Measurements from ENCODE around the gene SYNGR1.

Gene SYNGR1

DNA sequence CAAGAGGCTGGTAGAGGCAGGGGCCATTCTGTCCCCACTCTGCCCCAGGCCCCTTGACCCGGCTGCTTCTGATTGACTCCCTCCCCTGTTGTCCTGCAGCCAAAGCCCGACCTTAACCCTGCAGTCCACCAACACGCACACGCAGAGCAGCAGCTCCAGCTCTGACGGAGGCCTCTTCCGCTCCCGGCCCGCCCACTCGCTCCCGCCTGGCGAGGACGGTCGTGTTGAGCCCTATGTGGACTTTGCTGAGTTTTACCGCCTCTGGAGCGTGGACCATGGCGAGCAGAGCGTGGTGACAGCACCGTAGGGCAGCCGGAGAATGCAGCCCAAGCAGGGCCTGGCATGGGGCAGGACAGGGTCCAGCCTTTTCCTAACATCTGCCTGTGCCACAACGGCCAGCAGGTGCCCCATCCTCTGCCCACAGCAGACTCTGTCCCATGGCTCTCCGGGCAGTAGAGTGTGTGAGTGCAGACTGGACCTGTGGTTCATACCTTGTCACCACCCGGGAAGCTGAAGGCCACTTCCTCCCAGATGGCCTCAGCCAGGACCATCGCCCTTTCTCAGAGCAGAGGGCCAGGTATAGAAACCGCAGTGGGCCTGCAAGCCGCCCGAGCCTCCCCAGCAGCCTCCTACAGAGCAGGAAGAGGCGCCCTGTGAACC, 80.3 kb downstream of the SYNGR1 start:
- no peaks in the 10 kb centered on the region for H3K9me3 Mint-ChIP-seq (ENCODE audit: low read depth)
- H3K27ac Mint-ChIP-seq, result no peak overlapping the region
- H3K27me3 Mint-ChIP-seq, result no peaks in the 10 kb centered on the region
- no peaks in the 10 kb centered on the region for H3K4me1 Mint-ChIP-seq (ENCODE audit: low read depth)
- peaks cover 4% of the 10 kb centered on the region for H3K36me3 Mint-ChIP-seq
- H3K4me3 Mint-ChIP-seq, result no peak overlapping the region

DNA sequence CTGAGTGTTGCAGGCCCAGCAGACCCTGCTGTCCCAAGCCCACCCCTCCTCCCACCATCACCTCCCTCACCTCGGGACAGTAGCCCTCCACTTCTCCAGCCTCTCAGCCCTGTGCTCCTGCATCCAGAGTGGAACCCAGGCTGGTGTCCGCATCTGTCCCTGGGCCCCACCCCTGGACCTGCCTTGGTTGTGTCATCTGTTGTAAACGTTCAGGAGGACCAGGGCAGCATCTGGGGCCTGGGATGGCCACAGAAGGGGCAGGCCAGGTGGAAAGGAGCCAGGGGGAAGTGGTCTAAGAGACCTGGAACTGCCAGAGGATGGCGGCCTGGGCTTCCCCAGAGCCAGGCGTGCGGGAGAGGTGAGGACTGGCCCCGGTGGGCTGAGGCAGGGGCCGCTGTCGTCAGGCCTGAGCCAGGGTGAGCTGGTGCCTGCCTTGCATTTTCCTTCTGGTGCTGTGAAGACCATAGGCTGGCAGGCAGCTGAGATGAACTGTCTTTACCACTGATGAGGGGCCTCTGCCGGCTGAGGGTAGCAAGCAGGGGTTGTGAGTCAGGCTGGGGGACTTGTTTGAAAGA, 80.9 kb downstream of the SYNGR1 start:
- Mint-ChIP-seq H3K4me3 (no peak overlapping the region), H3K4me1 (ENCODE audit: low read depth) (no peaks in the 10 kb centered on the region), H3K36me3 (peaks cover 4% of the 10 kb centered on the region), H3K27me3 (no peaks in the 10 kb centered on the region), H3K9me3 (ENCODE audit: low read depth) (no peaks in the 10 kb centered on the region), H3K27ac (no peak overlapping the region)

DNA sequence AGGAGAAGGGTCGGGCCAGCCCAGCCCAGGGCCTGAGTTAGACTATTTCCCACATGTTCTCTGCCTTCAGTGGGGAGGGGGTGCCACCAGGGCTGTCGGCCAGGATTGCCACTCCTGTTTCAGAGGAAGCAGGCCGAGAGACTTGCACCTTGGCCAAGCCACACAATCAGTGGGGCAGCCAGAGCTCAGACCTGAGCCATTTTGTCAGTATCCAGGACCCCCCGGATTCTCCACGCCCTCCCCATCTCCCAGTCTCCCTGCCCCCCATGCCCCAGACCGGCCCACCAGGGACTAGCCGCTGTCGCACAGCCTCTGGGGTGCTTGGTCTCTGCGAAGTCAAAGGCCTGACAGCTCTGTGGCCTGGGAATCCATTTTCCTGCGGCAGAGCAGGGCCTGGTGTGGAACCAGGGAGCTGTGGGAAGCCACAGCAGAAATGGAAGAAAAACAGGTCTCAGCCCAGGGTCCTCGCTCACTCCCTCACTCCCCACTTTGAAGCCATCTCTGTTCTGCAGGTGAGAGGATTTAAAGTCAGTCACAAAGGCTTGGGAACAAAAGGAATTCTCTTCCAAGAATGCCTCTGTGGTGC, 81.5 kb downstream of the SYNGR1 start:
- H3K4me3 Mint-ChIP-seq, result no peak overlapping the region
- no peaks in the 10 kb centered on the region for H3K4me1 Mint-ChIP-seq (ENCODE audit: low read depth)
- no peak overlapping the region for H3K27ac Mint-ChIP-seq
- H3K9me3 Mint-ChIP-seq (ENCODE audit: low read depth), result no peaks in the 10 kb centered on the region
- H3K27me3 Mint-ChIP-seq, result no peaks in the 10 kb centered on the region
- H3K36me3 Mint-ChIP-seq, result peaks cover under 1% of the 10 kb centered on the region

GRCh38 chr22:39431821-39432251, 82.0 kb downstream of the SYNGR1 start:
- Mint-ChIP-seq H3K36me3 (no peaks in the 10 kb centered on the region), H3K9me3 (ENCODE audit: low read depth) (no peaks in the 10 kb centered on the region), H3K4me1 (ENCODE audit: low read depth) (no peaks in the 10 kb centered on the region), H3K27ac (no peak overlapping the region), H3K4me3 (no peak overlapping the region), H3K27me3 (no peaks in the 10 kb centered on the region)

GRCh38 chr22:39432361-39432811, 82.6 kb downstream of the SYNGR1 start:
- Mint-ChIP-seq H3K27me3 (no peaks in the 10 kb centered on the region), H3K4me3 (no peak overlapping the region), H3K9me3 (ENCODE audit: low read depth) (no peaks in the 10 kb centered on the region), H3K36me3 (no peaks in the 10 kb centered on the region), H3K4me1 (ENCODE audit: low read depth) (peaks cover 3% of the 10 kb centered on the region), H3K27ac (no peak overlapping the region)

- Mint-ChIP-seq H3K9me3 (ENCODE audit: low read depth) (no peaks in the 10 kb centered on the region), H3K4me3 (no peak overlapping the region), H3K27ac (peak overlapping the region; percentile 70), H3K4me1 (ENCODE audit: low read depth) (peaks cover 8% of the 10 kb centered on the region), H3K27me3 (no peaks in the 10 kb centered on the region), H3K36me3 (no peaks in the 10 kb centered on the region)
These were observed 83.9 kb downstream of the SYNGR1 start for GRCh38 chr22:39433476-39434242.

- Mint-ChIP-seq H3K27ac (no peak overlapping the region), H3K27me3 (peaks cover 3% of the 10 kb centered on the region), H3K4me1 (ENCODE audit: low read depth) (peaks cover 13% of the 10 kb centered on the region), H3K4me3 (no peak overlapping the region), H3K36me3 (no peaks in the 10 kb centered on the region), H3K9me3 (ENCODE audit: low read depth) (no peaks in the 10 kb centered on the region)
These were observed 84.5 kb downstream of the SYNGR1 start for GRCh38 chr22:39434243-39434653.

- H3K27me3 Mint-ChIP-seq, result peaks cover 4% of the 10 kb centered on the region
- peaks cover 13% of the 10 kb centered on the region for H3K4me1 Mint-ChIP-seq (ENCODE audit: low read depth)
- no peak overlapping the region for H3K27ac Mint-ChIP-seq
- H3K4me3 Mint-ChIP-seq, result no peak overlapping the region
- no peaks in the 10 kb centered on the region for H3K36me3 Mint-ChIP-seq
- H3K9me3 Mint-ChIP-seq (ENCODE audit: low read depth), result no peaks in the 10 kb centered on the region
These were observed 84.9 kb downstream of the SYNGR1 start for GRCh38 chr22:39434721-39435120.
